Measurements from ENCODE around the gene NTRK3. TPM values are rescaled to one million over a fixed set of nuclear protein-coding genes. Genes with fewer than 3 reads are reported as not detected.

The NTRK3 gene
- total and polyA plus RNA-seq, 2 donors (not counting 3 experiments of a cell fraction or from before 2014, with no cell fraction given), result not detected

DNA sequence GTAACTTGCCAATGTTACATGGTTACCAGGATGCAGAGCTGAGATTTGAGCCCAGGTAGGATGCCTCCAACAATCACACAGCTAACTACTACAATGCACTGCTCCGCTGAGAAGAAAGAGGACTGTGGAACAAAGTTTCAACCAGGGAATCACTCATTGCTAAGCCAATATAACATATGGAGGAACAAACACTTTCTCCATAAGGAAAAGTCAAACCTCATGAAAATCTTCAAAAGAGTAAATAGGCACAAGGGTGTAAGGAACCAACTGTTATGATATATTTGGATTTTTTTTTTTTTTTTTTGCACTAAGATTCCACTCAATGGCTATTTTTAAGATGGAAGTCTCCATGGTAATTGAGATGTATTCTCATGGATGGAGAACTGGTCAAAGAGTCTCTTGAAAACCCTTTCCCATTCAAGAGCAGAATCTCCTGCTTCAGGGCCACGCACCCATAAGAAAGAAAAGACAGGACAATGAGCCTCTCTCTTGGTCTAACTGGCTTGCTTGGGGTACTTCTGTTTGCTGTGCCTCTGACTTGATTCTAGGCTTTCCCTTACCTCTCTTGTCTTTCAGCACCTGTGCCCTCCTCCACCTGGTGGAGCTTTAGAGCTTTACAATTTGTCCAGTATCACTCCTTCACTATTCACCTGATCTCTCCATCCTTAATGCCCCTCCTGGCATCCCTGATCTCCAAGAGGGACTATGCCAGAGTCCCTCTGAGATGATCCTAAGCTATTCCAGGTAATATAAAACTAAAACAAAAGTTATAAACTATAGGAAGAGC lies 252.8 kb downstream of the NTRK3 start:
- Histone ChIP-seq H3K9me3 (replicated peaks; ENCODE audit: control insufficient read depth, insufficient read depth, low read length) (peaks cover 6% of the 10 kb centered on the region), H3K36me3 (ENCODE audit: control insufficient read depth in 2 of 2, extremely low read depth in 1 of 2, insufficient read depth in 2 of 2, low read length in 2 of 2) (no peaks in the 10 kb centered on the region), H3K79me2 (ENCODE audit: control insufficient read depth, insufficient read depth, low read length) (no peaks in the 10 kb centered on the region), H3K4me1 (ENCODE audit: control insufficient read depth, extremely low read depth, insufficient read depth, low read length) (no peaks in the 10 kb centered on the region), H2AFZ (ENCODE audit: low read depth, low read length) (no peak overlapping the region), H3K4me2 (ENCODE audit: insufficient read depth, low read length) (no peak overlapping the region), H3K27me3 (ENCODE audit: control insufficient read depth in 2 of 2, insufficient read depth in 2 of 2, low read length in 2 of 2) (no peaks in the 10 kb centered on the region), H3K9me1 (replicated peaks; ENCODE audit: control insufficient read depth, extremely low read depth, insufficient read depth, low read length) (no peaks in the 10 kb centered on the region), H4K20me1 (replicated peaks; ENCODE audit: control insufficient read depth, extremely low read depth, insufficient read depth, low read length) (no peaks in the 10 kb centered on the region), H3K27ac (ENCODE audit: insufficient read depth, low read depth, low read length) (no peak overlapping the region), H3K9ac (replicated peaks; ENCODE audit: extremely low read depth, insufficient read depth, low read length) (no peak overlapping the region), H3K4me3 (replicated peaks in 1 of 3; ENCODE audit: insufficient read depth in 1 of 3, low read depth in 1 of 3, low read length in 3 of 3) (no peak overlapping the region)
- intact Hi-C loops (cut with micrococcal nuclease) (no loop called here), dilution Hi-C loops (cut with MboI; ENCODE audit: extremely low pct_ligation_motif_present, low sequenced_read_pairs) (no loop called here)
- ChIA-PET CTCF (no interaction called here), POLR2A (no interaction called here)
- FAIRE-seq, result no peak
- no peak for DNase-seq (ENCODE audit: low read depth, low spot score)
- BruUV-seq (replicated peaks), result no TSS peak
- TF ChIP-seq EZH2 (IDR thresholded peaks at IDR 0.05; ENCODE audit: borderline replicate concordance, low read depth, low read length, severe bottlenecking), result no peak
- no peak for TF ChIP-seq FOS (IDR thresholded peaks at IDR 0.05; ENCODE audit: borderline replicate concordance, insufficient read depth, low read length)
- no peak for TF ChIP-seq POLR2A (IDR thresholded peaks at IDR 0.05; ENCODE audit: low read depth, low read length)
- TF ChIP-seq, protein P1, sequence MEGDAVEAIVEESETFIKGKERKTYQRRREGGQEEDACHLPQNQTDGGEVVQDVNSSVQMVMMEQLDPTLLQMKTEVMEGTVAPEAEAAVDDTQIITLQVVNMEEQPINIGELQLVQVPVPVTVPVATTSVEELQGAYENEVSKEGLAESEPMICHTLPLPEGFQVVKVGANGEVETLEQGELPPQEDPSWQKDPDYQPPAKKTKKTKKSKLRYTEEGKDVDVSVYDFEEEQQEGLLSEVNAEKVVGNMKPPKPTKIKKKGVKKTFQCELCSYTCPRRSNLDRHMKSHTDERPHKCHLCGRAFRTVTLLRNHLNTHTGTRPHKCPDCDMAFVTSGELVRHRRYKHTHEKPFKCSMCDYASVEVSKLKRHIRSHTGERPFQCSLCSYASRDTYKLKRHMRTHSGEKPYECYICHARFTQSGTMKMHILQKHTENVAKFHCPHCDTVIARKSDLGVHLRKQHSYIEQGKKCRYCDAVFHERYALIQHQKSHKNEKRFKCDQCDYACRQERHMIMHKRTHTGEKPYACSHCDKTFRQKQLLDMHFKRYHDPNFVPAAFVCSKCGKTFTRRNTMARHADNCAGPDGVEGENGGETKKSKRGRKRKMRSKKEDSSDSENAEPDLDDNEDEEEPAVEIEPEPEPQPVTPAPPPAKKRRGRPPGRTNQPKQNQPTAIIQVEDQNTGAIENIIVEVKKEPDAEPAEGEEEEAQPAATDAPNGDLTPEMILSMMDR (IDR thresholded peaks at IDR 0.05; ENCODE audit: extremely low read depth in 1 of 2, insufficient read depth in 1 of 2, low read depth in 1 of 2, low read length in 2 of 2), result no peak
- TF ChIP-seq JUN (IDR thresholded peaks at IDR 0.05; ENCODE audit: borderline replicate concordance, insufficient read depth, insufficient read length, low read depth), result no peak
- no peak for TF ChIP-seq MYC (IDR thresholded peaks at IDR 0.05; ENCODE audit: low read depth, low read length)
- TF ChIP-seq POLR2AphosphoS5 (IDR thresholded peaks at IDR 0.05; ENCODE audit: insufficient read depth, low read depth, low read length), result no peak
- TF ChIP-seq, protein P2, sequence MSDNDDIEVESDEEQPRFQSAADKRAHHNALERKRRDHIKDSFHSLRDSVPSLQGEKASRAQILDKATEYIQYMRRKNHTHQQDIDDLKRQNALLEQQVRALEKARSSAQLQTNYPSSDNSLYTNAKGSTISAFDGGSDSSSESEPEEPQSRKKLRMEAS (IDR thresholded peaks at IDR 0.05; ENCODE audit: insufficient read depth, insufficient read length), result no peak
- no peak for TF ChIP-seq GATA2 (IDR thresholded peaks at IDR 0.05; ENCODE audit: insufficient read depth, insufficient read length, low read depth, low read length)

Data from endothelial cell of umbilical vein (primary cell).